Left lung (tissue), 14 donors: Measurements from ENCODE around the gene OR5L1. TPM values are rescaled to one million over a fixed set of nuclear protein-coding genes. Genes with fewer than 3 reads are reported as not detected.

Source experiments
- ATAC-seq: fragments of 200-7000 bp; cut with Tn5 transposase; one replicate; pipeline ENCODE4 v1.9.1; 2020; ENCODE audit warnings: moderate library complexity
- DNase-seq, 4 donors: peaks; one replicate each; pipeline ENCODE4 v3.0.0-alpha.2; 2013 to 2020
- H3K27ac ChIP-seq, 2 donors: fragments of 200-600 bp; sonication (generic) in 1 of 2; one replicate each; pipeline versions ENCODE4 v1.5.0 to v1.8.0; 2020 to 2021
- H3K27me3 ChIP-seq, 2 donors: fragments of 200-600 bp; sonication (generic) in 1 of 2; one replicate each; pipeline versions ENCODE4 v1.5.0 to v1.8.0; 2020 to 2021
- H3K36me3 ChIP-seq, 2 donors: fragments of 200-600 bp; sonication (generic) in 1 of 2; one replicate each; pipeline versions ENCODE4 v1.5.0 to v1.8.0; 2020 to 2021
- H3K4me1 ChIP-seq, 2 donors: fragments of 200-600 bp; one replicate each; pipeline ENCODE4 v1.8.0; 2021
- H3K4me3 ChIP-seq, 2 donors: fragments of 200-600 bp; sonication (generic) in 1 of 2; one replicate each; pipeline versions ENCODE4 v1.5.0 to v1.8.0; 2020 to 2021; ENCODE audit warnings: mild to moderate bottlenecking in 1 of 2
- H3K9me3 ChIP-seq, 2 donors: fragments of 200-600 bp; sonication (generic) in 1 of 2; one replicate each; pipeline versions ENCODE4 v1.5.0 to v1.8.0; 2020 to 2021
- intact Hi-C, 2 donors: fragments of 100-400 bp; cut with DNase I; formaldehyde crosslinking; loops; one replicate each; pipeline versions ENCODE4 v1.11.2 to v1.14.2; 2022
- long read RNA-seq, 12 donors: library from polyadenylated mRNA in 2 of 12; unstranded in 2 of 12; transcript quantifications; one replicate each; pipeline ENCODE4 v2.0.0 and lab custom pipeline, GENCODE V29; 2019 to 2026
- polyA plus RNA-seq, 6 donors: library from polyadenylated mRNA; unstranded; fragments of 120-200 nt; gene quantifications; one replicate each; pipeline ENCODE4 v1.2.1, GENCODE V29; 2013; ENCODE audit not compliant: insufficient read length in 6 of 6
- total RNA-seq, 2 donors: library from RNA; stranded (reverse); fragmentation: NEBNext Ultra II Directional; extraction: Animal tissue kit (Norgen Biotek cat#: 25700); gene quantifications; one replicate each; pipeline ENCODE4 v1.2.1, GENCODE V29; 2021
- TF ChIP-seq, protein P1 (sequence below), 2 donors: fragments of 200-600 bp; sonication (generic) in 1 of 2; IDR thresholded peaks; one replicate each; pipeline versions ENCODE4 v1.5.0 to v1.8.0; 2021; ENCODE audit warnings: antibody characterized with exemption in 2 of 2
- donor health status: DM: no; HTN: yes; CAD: no.
- donor health status: DM: no; HTN: no; CAD: no.

Gene OR5L1
- not detected for total RNA-seq
- polyA plus RNA-seq, result not detected
- long read RNA-seq, donor 1, result 0 reads
- long read RNA-seq, donor 2, result 0 reads
- long read RNA-seq, donor 3, result 0 reads
- long read RNA-seq, donor 4, result 0 reads
- long read RNA-seq, donor 5, result 0 reads
- long read RNA-seq, donor 6, result 0 reads
- long read RNA-seq, donor 7, result 0 reads
- long read RNA-seq, donor 8, result 0 reads
- long read RNA-seq, donor 9, result 0 reads
- long read RNA-seq, donor 10, result 0 reads
- long read RNA-seq, donor 11, result 0 reads
- long read RNA-seq, donor 12, result 0 reads

DNA sequence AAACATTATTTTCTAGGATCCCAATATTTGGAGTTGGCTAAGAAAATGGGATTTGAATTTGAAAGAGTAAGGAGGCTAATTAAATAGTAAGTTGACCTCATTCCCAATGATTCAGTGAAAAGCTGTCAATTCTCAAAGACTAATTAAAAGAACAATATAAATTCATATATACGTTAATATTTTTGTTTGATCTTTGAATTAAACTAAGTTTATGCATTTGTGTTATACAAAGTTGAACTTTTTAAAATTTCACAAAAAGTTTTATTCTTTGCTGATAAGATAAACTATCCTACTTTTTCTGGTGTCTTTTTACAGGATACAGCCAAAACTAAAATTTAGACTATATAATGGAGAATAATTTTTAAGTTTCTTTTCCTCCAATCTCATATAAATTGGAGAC, at the start of gene OR5L1:
Gene OR5L1 (plus strand): TSS at position 301 of the 400 bp plus-strand sequence. CDS start 100 bp downstream, outside the sequence.
- Histone ChIP-seq H3K36me3 (no peaks in the 10 kb centered on the region), H3K9me3 (peaks cover 0 to 20% of the 10 kb centered on the region in 2 donors), H3K4me3 (no peak within 1 kb of the TSS), H3K4me1 (no peaks in the 10 kb centered on the region), H3K27me3 (no peaks in the 10 kb centered on the region), H3K27ac (no peak within 1 kb of the TSS)
- ATAC-seq (no peak), DNase-seq (no peak)
- TF ChIP-seq, protein P1, sequence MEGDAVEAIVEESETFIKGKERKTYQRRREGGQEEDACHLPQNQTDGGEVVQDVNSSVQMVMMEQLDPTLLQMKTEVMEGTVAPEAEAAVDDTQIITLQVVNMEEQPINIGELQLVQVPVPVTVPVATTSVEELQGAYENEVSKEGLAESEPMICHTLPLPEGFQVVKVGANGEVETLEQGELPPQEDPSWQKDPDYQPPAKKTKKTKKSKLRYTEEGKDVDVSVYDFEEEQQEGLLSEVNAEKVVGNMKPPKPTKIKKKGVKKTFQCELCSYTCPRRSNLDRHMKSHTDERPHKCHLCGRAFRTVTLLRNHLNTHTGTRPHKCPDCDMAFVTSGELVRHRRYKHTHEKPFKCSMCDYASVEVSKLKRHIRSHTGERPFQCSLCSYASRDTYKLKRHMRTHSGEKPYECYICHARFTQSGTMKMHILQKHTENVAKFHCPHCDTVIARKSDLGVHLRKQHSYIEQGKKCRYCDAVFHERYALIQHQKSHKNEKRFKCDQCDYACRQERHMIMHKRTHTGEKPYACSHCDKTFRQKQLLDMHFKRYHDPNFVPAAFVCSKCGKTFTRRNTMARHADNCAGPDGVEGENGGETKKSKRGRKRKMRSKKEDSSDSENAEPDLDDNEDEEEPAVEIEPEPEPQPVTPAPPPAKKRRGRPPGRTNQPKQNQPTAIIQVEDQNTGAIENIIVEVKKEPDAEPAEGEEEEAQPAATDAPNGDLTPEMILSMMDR (IDR thresholded peaks at IDR 0.05), result no peak
- intact Hi-C loops, result no loop called here

DNA sequence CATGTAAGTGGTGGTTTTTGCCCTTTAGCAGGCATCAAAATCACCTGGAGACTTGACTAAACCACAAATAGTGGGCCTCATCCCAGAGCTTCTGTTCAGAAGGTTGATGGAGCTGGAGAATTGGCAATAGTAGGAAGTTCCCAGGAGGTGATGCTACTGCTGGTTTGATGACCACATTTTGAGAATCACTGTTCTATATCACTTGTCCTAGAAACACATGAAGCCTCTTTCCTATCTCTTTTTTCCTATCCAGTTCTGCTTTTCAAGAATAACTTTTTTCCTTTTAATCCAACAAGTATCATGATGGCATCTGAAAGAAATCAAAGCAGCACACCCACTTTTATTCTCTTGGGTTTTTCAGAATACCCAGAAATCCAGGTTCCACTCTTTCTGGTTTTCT, 38.0 kb upstream of the OR5L1 start, which contains the start of gene OR5D13:
Gene OR5D13 (plus strand): TSS at position 301 of the 400 bp plus-strand sequence. CDS start 0 bp downstream, at position 301.
- intact Hi-C loops, result no loop called here
- Histone ChIP-seq H3K4me3 (no peak within 1 kb of the TSS), H3K4me1 (no peaks in the 10 kb centered on the region), H3K36me3 (no peaks in the 10 kb centered on the region), H3K27me3 (no peaks in the 10 kb centered on the region), H3K27ac (no peak within 1 kb of the TSS), H3K9me3 (peaks cover 0 to 18% of the 10 kb centered on the region in 2 donors)
- DNase-seq, result no peak
- no peak for ATAC-seq
- TF ChIP-seq, protein P1 (IDR thresholded peaks at IDR 0.05), result no peak

DNA sequence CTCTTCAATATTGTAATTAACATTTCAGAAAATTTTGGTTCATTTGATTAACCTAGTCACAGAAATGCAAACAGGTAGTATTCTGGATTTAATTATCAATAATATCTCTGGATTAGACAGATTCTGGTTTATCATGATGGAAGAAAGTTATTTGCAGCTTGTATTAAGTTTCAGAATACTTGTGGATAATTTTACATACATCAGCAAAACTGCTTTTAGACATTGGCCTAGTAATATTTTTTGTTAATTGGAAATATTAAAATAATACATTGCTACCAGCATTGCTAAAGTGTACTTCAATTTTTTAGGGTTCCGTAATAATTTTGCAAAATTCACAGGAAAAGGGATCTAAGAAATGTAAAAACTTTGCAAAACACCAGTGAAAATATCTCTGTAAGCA, 19.6 kb upstream of the OR5L1 start:
- TF ChIP-seq, protein P1 (IDR thresholded peaks at IDR 0.05), result no peak
- DNase-seq (no peak), ATAC-seq (no peak)
- Histone ChIP-seq H3K27me3 (no peaks in the 10 kb centered on the region), H3K4me3 (no peak overlapping the region), H3K4me1 (no peaks in the 10 kb centered on the region), H3K36me3 (no peaks in the 10 kb centered on the region), H3K9me3 (no peaks in the 10 kb centered on the region), H3K27ac (no peak overlapping the region)
- intact Hi-C loops, result no loop called here

DNA sequence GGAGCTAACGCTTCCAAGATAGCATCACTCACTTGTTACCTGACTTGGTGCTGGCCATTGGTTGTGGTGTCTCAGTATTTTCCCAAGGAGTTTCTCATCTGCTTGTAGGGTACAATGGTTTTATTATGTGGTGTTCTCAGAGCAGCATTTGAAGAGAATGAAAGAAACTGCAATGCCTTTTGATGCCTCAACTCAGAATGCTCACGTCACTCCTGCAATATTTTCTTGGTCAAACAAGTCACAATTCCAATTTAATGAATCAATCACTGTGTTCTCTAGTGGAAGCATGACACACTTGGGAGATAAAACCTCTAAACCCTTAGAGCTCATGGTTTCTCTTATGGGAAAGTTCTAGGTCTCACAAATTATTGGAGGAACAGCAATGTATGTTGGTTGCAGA, 17.8 kb upstream of the OR5L1 start:
- Histone ChIP-seq H3K4me3 (no peak overlapping the region), H3K27me3 (no peaks in the 10 kb centered on the region), H3K4me1 (no peaks in the 10 kb centered on the region), H3K9me3 (no peaks in the 10 kb centered on the region), H3K27ac (no peak overlapping the region), H3K36me3 (no peaks in the 10 kb centered on the region)
- intact Hi-C loops, result no loop called here
- ATAC-seq (no peak), DNase-seq (no peak)
- TF ChIP-seq, protein P1 (IDR thresholded peaks at IDR 0.05), result no peak

DNA sequence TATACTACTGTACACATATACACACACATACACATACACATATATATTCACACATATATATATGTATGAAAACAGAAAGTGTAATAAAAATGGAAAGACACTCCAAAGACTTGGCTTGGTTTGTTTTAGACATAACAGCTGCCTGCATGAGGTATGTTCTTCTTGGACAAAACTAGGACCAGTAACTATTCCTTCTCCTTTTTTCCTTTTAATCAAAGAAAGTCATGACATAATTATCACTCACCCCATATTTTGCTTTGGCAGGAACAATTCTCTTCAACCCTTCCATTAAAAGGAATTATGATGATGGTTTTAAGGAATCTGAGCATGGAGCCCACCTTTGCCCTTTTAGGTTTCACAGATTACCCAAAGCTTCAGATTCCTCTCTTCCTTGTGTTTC, 15.9 kb upstream of the OR5L1 start, which contains the start of gene OR5D14:
Gene OR5D14 (plus strand): TSS at position 301 of the 400 bp plus-strand sequence. CDS start 0 bp downstream, at position 301.
- Histone ChIP-seq H3K4me3 (no peak within 1 kb of the TSS), H3K36me3 (no peaks in the 10 kb centered on the region), H3K27me3 (no peaks in the 10 kb centered on the region), H3K27ac (no peak within 1 kb of the TSS), H3K9me3 (peaks cover 0 to 2% of the 10 kb centered on the region in 2 donors), H3K4me1 (no peaks in the 10 kb centered on the region)
- intact Hi-C loops, result no loop called here
- TF ChIP-seq, protein P1 (IDR thresholded peaks at IDR 0.05), result no peak
- ATAC-seq (no peak), DNase-seq (no peak)
